Right atrium auricular region (tissue), 2 donors: Measurements from ENCODE around the gene NLN. TPM values are rescaled to one million over a fixed set of nuclear protein-coding genes. Genes with fewer than 3 reads are reported as not detected.
"Not testable (repeated sequence)": the region's sequence is repeated elsewhere in the genome, so short reads cannot be mapped to it uniquely, and the experiment has no call there.

ENCODE experiments used
- DNase-seq: peaks from one replicate; pipeline ENCODE4 v3.0.0-alpha.2; 2019; ENCODE audit warnings: low spot score
- H3K27ac ChIP-seq, 2 donors: fragments of 200-600 bp; sonication (generic); 1 replicate in 1 of 2; 2 replicates in 1 of 2; pipeline ENCODE4 v1.5.1; 2016 to 2019
- H3K27me3 ChIP-seq, 2 donors: fragments of 200-600 bp; sonication (generic); one replicate each; pipeline versions ENCODE4 v1.5.1 to v1.6.0; 2017 to 2019
- H3K36me3 ChIP-seq: fragments of 200-600 bp; sonication (generic); one replicate; pipeline ENCODE4 v1.5.1; 2016
- H3K4me1 ChIP-seq, 2 donors: fragments of 200-600 bp; sonication (generic); one replicate each; pipeline versions ENCODE4 v1.5.1 to v1.6.0; 2017 to 2019
- H3K4me3 ChIP-seq, 2 donors: fragments of 200-600 bp; sonication (generic); 1 replicate in 1 of 2; 2 replicates in 1 of 2; pipeline ENCODE4 v1.5.1; 2017 to 2019; ENCODE audit warnings: mild to moderate bottlenecking in 1 of 2, moderate library complexity in 1 of 2
- H3K9me3 ChIP-seq, 2 donors: fragments of 200-600 bp; sonication (generic); one replicate each; pipeline ENCODE4 v1.5.1; 2019
- total RNA-seq, 2 donors: library from RNA; depleted of rRNA; stranded (reverse); fragments of >200 nt; gene quantifications; one replicate each; pipeline ENCODE4 v1.1.0, GENCODE V29; 2016
- TF ChIP-seq, protein P1 (sequence below), 2 donors: fragments of 200-600 bp; sonication (generic); IDR thresholded peaks; one replicate each; pipeline ENCODE4 v1.5.1; 2019; ENCODE audit warnings: antibody characterized with exemption in 2 of 2

Gene NLN
- total RNA-seq, 2 donors from 2014 or later: 5.9 to 7.2 TPM

DNA sequence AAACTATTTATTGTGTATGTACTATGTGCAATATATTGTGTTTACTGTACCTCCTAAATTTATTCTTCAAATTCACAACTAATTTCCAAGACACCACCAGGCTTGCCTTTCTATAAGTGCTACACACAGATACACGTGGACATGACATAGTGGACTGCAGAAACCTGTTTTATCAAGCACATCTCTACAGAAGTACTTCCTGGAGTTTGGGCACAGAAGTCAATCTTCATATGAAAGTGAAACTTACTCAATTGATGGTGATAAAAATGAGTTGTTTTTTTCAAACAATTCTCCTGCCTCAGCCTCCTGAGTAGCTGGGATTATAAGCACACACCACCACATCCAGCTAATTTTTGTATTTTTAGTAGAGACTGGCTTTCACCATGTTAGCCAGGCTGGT is 57.6 kb downstream of the NLN start:
- no peak overlapping the region for H3K27ac ChIP-seq
- DNase-seq: no peak
- no peaks in the 10 kb centered on the region for H3K4me1 ChIP-seq
- H3K27me3 ChIP-seq: no peaks in the 10 kb centered on the region
- no peak overlapping the region for H3K4me3 ChIP-seq
- TF ChIP-seq, protein P1, sequence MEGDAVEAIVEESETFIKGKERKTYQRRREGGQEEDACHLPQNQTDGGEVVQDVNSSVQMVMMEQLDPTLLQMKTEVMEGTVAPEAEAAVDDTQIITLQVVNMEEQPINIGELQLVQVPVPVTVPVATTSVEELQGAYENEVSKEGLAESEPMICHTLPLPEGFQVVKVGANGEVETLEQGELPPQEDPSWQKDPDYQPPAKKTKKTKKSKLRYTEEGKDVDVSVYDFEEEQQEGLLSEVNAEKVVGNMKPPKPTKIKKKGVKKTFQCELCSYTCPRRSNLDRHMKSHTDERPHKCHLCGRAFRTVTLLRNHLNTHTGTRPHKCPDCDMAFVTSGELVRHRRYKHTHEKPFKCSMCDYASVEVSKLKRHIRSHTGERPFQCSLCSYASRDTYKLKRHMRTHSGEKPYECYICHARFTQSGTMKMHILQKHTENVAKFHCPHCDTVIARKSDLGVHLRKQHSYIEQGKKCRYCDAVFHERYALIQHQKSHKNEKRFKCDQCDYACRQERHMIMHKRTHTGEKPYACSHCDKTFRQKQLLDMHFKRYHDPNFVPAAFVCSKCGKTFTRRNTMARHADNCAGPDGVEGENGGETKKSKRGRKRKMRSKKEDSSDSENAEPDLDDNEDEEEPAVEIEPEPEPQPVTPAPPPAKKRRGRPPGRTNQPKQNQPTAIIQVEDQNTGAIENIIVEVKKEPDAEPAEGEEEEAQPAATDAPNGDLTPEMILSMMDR (IDR thresholded peaks at IDR 0.05): no peak
- no peaks in the 10 kb centered on the region for H3K9me3 ChIP-seq
- no peaks in the 10 kb centered on the region for H3K36me3 ChIP-seq

DNA sequence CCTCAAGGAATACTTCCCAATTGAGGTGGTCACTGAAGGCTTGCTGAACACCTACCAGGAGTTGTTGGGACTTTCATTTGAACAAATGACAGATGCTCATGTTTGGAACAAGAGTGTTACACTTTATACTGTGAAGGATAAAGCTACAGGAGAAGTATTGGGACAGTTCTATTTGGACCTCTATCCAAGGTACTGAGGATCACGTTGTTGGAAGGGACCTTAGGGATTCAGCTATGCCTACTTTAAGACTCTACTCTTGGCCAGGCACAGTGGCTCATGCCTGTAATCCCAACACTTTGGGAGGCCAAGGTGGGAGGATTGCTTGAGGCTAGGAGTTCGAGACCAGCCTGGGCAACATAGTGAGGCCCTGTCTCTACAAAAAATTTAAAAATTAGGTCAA is 66.3 kb downstream of the NLN start:
- not testable (repeated sequence) for H3K27me3 ChIP-seq, H3K36me3 ChIP-seq, H3K27ac ChIP-seq, H3K4me1 ChIP-seq, H3K4me3 ChIP-seq, H3K9me3 ChIP-seq, DNase-seq

DNA sequence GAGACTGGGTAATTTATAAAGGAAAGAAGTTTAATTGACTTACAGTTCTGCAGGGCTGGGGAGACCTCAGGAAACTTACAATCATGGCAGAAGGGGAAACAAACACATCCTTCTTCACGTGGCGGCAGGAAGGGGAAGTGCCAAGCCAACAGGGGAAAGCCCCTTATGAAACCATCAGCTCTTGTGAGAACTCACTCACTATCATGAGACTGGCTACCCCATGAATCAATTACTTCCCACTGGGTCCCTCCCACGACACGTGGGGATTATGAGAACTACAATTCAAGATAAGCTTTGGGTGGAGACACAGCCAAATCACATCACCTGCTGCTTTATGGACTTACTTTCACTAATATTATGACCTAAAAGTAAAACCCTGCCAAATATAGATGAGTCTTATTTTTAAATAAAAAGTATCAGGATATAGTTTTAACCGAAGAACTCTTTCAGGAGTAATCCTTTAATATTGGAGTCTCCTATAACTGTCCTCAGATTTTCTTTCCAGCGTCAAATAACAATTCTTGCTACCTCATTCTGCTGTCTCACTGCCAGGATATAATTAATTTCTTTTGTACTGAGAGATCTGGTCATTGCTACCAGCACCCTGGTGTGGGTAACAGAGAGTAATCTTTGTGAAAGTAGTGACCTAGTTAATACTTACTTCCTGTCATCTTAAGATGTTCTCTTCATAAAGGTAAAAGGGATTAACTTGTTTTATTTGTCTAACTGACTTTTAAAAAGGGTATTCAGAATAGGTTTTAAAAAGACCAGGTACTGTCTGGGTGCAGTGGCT is 68.6 kb downstream of the NLN start:
- no peak overlapping the region for H3K27ac ChIP-seq
- no peaks in the 10 kb centered on the region for H3K9me3 ChIP-seq
- H3K4me1 ChIP-seq: no peaks in the 10 kb centered on the region
- H3K27me3 ChIP-seq: no peaks in the 10 kb centered on the region
- H3K36me3 ChIP-seq: no peaks in the 10 kb centered on the region
- no peak overlapping the region for H3K4me3 ChIP-seq
- TF ChIP-seq, protein P1 (IDR thresholded peaks at IDR 0.05): no peak
- DNase-seq: no peak

DNA sequence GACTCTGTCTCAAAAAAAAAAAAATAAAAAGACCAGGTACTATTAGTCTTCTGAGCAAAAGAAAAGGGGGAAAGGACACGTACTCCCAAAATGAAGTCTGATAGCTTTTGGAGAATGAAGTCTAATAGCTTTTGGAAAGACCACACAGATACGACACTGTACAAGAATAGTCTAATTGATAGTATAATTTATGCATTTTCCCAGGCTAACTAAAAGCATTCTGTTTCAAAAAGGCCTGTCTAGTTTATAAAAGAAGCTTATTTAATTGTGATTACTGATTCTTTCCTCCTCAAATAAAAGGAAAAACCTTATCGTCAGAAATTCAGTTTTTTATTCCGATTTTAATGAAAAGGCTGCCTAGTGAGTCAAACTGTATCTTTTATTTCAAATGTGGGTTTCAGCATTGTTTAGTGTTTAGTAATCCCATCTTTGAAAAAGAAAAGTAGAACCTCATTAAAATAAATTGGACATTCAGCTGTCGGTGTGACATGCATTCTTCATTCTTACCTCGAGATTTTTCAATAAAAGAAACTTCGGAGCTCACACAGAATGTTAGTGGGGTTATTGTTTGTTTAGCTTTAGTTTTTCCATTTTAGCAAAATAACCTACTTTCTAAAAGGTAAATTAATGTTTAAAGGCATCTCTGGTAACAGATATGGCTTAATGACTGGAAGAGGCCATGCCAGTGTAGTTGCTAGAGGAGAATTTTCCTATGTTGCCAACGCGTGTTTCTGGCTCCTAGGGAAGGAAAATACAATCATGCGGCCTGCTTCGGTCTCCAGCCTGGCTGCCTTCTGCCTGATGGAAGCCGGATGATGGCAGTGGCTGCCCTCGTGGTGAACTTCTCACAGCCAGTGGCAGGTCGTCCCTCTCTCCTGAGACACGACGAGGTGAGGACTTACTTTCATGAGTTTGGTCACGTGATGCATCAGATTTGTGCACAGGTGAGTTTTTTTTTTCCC is 70.0 kb downstream of the NLN start:
- Histone ChIP-seq H3K4me3 (no peak overlapping the region), H3K36me3 (no peaks in the 10 kb centered on the region), H3K27ac (no peak overlapping the region), H3K27me3 (no peaks in the 10 kb centered on the region), H3K4me1 (no peaks in the 10 kb centered on the region), H3K9me3 (no peaks in the 10 kb centered on the region)
- no peak for DNase-seq
- TF ChIP-seq, protein P1 (IDR thresholded peaks at IDR 0.05): no peak

DNA sequence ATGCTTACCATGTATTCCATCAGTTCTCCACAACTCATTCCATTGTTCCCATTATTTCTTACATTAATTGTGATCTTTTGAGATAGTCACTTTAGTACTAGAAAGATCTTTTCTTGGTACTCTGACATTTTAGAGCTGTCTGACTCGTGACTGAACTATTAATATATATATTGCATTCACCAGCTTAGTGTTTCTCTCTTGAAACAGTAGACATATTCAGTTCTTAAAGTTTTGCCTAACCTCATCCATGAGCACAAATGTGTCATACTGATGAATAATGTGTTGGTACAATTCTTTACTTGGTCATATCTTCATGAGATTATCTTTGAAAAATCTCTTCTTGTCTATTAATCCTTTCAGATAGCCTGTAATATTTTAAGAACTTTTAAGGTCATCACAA is 74.3 kb downstream of the NLN start:
- no peak for DNase-seq
- H3K27ac ChIP-seq: no peak overlapping the region
- no peaks in the 10 kb centered on the region for H3K36me3 ChIP-seq
- no peaks in the 10 kb centered on the region for H3K9me3 ChIP-seq
- no peaks in the 10 kb centered on the region for H3K4me1 ChIP-seq
- no peaks in the 10 kb centered on the region for H3K27me3 ChIP-seq
- TF ChIP-seq, protein P1 (IDR thresholded peaks at IDR 0.05): no peak
- no peak overlapping the region for H3K4me3 ChIP-seq

DNA sequence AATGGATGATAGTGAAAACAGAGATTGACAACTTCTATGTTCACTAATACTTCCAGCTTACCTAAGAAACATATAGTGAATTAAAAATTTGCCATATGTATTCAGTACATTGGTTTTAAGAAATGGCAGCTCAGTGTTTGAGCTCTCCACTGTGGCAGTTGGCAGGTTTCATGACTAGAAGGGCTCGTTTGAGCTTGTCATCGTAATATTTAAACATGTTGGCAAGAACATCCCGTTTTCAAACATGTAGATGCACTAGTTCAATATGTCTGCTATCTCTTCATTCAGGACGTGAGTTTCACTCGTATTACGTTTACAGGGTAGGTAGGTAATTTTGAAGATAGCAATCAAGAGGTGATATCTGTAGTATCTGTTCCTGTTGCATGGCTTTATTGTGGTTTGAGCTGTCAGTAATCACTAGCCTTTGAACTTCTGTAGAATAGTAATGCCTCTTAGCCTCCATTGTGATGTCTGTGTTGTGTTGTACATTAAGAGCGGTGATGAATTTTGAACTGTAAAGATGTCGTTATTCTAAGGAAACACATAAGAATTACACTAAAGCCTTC is 74.8 kb downstream of the NLN start:
- no peaks in the 10 kb centered on the region for H3K27me3 ChIP-seq
- no peak overlapping the region for H3K4me3 ChIP-seq
- no peak overlapping the region for H3K27ac ChIP-seq
- H3K4me1 ChIP-seq: no peaks in the 10 kb centered on the region
- no peaks in the 10 kb centered on the region for H3K36me3 ChIP-seq
- no peak for DNase-seq
- TF ChIP-seq, protein P1 (IDR thresholded peaks at IDR 0.05): no peak
- H3K9me3 ChIP-seq: no peaks in the 10 kb centered on the region
